ENCODE results near the gene ANGPTL5.

Gene ANGPTL5

GRCh38 chr11:101920992-101921391 is 4.7 kb upstream of the ANGPTL5 start:
- no peaks in the 10 kb centered on the region for H3K27me3 Mint-ChIP-seq (ENCODE audit: low read depth)
- H3K4me3 Mint-ChIP-seq = no peak overlapping the region
- H3K9me3 Mint-ChIP-seq = no peaks in the 10 kb centered on the region
- H3K36me3 Mint-ChIP-seq (ENCODE audit: low read depth) = peaks cover 4% of the 10 kb centered on the region
- TF ChIP-seq, protein P1, sequence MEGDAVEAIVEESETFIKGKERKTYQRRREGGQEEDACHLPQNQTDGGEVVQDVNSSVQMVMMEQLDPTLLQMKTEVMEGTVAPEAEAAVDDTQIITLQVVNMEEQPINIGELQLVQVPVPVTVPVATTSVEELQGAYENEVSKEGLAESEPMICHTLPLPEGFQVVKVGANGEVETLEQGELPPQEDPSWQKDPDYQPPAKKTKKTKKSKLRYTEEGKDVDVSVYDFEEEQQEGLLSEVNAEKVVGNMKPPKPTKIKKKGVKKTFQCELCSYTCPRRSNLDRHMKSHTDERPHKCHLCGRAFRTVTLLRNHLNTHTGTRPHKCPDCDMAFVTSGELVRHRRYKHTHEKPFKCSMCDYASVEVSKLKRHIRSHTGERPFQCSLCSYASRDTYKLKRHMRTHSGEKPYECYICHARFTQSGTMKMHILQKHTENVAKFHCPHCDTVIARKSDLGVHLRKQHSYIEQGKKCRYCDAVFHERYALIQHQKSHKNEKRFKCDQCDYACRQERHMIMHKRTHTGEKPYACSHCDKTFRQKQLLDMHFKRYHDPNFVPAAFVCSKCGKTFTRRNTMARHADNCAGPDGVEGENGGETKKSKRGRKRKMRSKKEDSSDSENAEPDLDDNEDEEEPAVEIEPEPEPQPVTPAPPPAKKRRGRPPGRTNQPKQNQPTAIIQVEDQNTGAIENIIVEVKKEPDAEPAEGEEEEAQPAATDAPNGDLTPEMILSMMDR (IDR thresholded peaks at IDR 0.05; ENCODE audit: unreplicated experiment in 3 of 3) = no peak
- no peak overlapping the region for H3K27ac Mint-ChIP-seq
- H3K4me1 Mint-ChIP-seq = peaks cover 6% of the 10 kb centered on the region

DNA sequence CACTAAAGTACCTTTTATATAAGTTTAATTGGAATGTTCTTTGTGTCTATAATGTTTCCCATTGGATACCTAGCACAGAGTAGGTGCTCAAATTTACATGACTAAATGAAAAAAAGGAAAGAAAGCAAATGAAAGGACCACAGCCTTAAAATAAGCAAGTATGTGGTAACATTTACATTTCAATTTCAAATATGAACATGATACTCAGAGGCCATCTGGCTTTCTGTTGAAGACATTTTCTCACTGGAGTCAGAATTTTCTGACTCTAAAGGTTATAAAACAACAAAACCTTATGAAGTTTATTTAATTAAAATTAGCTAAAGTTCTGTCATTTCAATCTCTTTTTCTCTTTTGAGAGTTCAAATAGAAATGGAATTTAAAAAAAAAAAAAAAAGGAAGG is 904 bp upstream of the ANGPTL5 start:
- no peaks in the 10 kb centered on the region for H3K27me3 Mint-ChIP-seq (ENCODE audit: low read depth)

DNA sequence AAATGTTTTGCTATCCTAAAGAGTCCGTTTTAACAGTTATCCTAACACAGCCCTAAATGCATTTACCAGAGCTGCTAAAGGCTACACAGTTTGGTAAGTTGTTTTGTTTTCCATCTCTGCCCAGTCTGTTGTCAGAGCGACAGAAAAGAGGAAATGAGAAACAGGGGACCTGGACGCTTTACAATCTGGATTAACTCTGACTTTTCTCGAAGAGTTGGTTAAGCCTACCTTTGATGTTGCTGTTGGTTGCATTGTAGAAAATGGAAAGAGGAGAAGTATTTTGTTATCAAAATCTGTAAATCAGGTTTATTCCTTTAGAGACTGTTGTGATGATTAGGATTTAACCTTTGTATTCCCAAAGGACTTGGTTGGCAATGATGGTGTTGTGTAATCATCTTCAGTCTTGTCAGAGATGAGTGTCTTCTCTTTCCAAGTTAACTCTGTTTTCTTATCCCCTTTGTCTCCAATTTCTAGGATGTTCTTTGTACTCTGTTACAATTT is 481 bp downstream of the ANGPTL5 start:
- TF ChIP-seq, protein P1 (IDR thresholded peaks at IDR 0.05; ENCODE audit: unreplicated experiment in 3 of 3) = no peak
- no peaks in the 10 kb centered on the region for H3K9me3 Mint-ChIP-seq
- H3K4me3 Mint-ChIP-seq = peak overlapping the region; percentile 87 to 96 (median 90)
- H3K4me1 Mint-ChIP-seq = peaks cover 31% of the 10 kb centered on the region
- no peaks in the 10 kb centered on the region for H3K36me3 Mint-ChIP-seq (ENCODE audit: low read depth)
- peak overlapping the region; percentile 86 to 93 (median 92) for H3K27ac Mint-ChIP-seq
- H3K27me3 Mint-ChIP-seq (ENCODE audit: low read depth) = no peaks in the 10 kb centered on the region

More for the DNA sequence above, 904 bp upstream of the ANGPTL5 start:
- Mint-ChIP-seq H3K4me1 (peaks cover 31% of the 10 kb centered on the region), H3K27ac (peak overlapping the region in 1 of 3 experiments; percentile 5), H3K4me3 (no peak overlapping the region), H3K36me3 (ENCODE audit: low read depth) (no peaks in the 10 kb centered on the region), H3K9me3 (no peaks in the 10 kb centered on the region)
- TF ChIP-seq, protein P1 (IDR thresholded peaks at IDR 0.05; ENCODE audit: unreplicated experiment in 3 of 3) = no peak

DNA sequence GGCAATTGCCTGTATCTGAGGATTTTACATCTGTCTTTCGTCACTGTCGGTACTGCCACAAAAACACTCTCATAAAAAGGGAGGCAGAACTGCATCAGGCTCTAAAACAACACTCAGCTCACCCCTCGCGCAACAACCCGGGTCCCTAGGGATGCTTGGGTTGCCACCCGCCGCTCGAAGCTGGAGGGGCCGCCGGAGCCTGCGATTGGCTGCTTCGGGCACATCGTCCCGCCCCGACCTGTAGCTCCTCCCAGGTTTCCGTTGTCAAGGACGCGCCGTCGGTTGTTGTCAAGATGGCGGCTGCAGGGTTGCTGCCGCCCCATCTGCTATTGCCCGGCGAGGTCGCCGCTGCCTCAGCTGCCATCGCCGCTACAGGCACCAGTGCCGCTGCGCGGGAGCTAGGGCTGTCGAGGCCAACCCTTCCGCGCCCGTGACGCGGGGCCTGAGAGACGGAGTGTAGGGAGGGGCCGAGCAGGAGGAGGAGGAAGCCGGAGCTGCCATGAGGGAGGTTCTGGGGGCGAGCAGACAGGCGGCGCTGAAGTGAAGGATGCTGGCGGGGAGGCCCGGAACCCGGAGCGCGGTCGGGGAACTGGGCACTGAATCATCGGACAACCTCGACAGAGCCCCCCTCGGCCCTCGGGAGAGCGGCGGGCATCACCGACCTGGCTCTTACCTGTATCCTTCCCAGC is 1.4 kb downstream of the ANGPTL5 start, which contains the start of gene CEP126:
Gene CEP126, plus strand, starts transcription at position 273 of the 689 bp plus-strand sequence. Its CDS starts 275 bp downstream, at position 548.
- Mint-ChIP-seq H3K9me3 (no peaks in the 10 kb centered on the region), H3K4me1 (peaks cover 31% of the 10 kb centered on the region), H3K27ac (peak within 1 kb of the TSS; percentile 86 to 93 (median 92)), H3K36me3 (ENCODE audit: low read depth) (no peaks in the 10 kb centered on the region), H3K27me3 (ENCODE audit: low read depth) (no peaks in the 10 kb centered on the region), H3K4me3 (peak within 1 kb of the TSS; percentile 87 to 96 (median 90))
- TF ChIP-seq, protein P1 (IDR thresholded peaks at IDR 0.05; ENCODE audit: unreplicated experiment in 3 of 3) = peak; percentile 37 to 56 (median 45)

GRCh38 chr11:101914341-101914737 is 2.0 kb downstream of the ANGPTL5 start:
- Mint-ChIP-seq H3K27me3 (ENCODE audit: low read depth) (no peaks in the 10 kb centered on the region), H3K9me3 (no peaks in the 10 kb centered on the region), H3K4me1 (peaks cover 31% of the 10 kb centered on the region), H3K27ac (peak overlapping the region; percentile 86 to 93 (median 92)), H3K36me3 (ENCODE audit: low read depth) (no peaks in the 10 kb centered on the region), H3K4me3 (peak overlapping the region; percentile 87 to 96 (median 90))
- TF ChIP-seq, protein P1 (IDR thresholded peaks at IDR 0.05; ENCODE audit: unreplicated experiment in 3 of 3) = no peak
